ENCODE results near the gene C12orf60. TPM values are rescaled to one million over a fixed set of nuclear protein-coding genes. Genes with fewer than 3 reads are reported as not detected.
A peak's percentile ranks its signal among the peaks of the same experiment; 100 is the strongest.
"Not testable (repeated sequence)": the region's sequence is repeated elsewhere in the genome, so short reads cannot be mapped to it uniquely, and the experiment has no call there.

C12orf60 gene
- 2.1 TPM for total RNA-seq

GRCh38 chr12:14803011-14803829 is at the start of gene C12orf60, which contains the start of gene WBP11:
C12orf60 (plus strand) TSS chr12:14803670; CDS start chr12:14822936, 19,266 bp downstream.
WBP11 (minus strand) TSS chr12:14803478; CDS start chr12:14801383, 2,095 bp downstream.
- no peaks in the 10 kb centered on the region for H3K27me3 ChIP-seq (ENCODE audit: control insufficient read depth in 3 of 3, insufficient read depth in 3 of 3, low read length in 3 of 3)
- peak within 1 kb of the TSS; percentile 96 for H3K27ac ChIP-seq (ENCODE audit: low read depth, low read length)
- peak within 1 kb of the TSS; percentile 96 to 97 (median 96) for H3K4me3 ChIP-seq (ENCODE audit: low read length in 3 of 3)
- peaks cover 4 to 16% (median 6%) of the 10 kb centered on the region in 3 donors for H3K4me1 ChIP-seq (ENCODE audit: control insufficient read depth in 3 of 3, insufficient read depth in 3 of 3, low read length in 3 of 3)
- no peaks in the 10 kb centered on the region for H3K9me3 ChIP-seq (ENCODE audit: control insufficient read depth in 3 of 3, low read length in 3 of 3)
- H3K36me3 ChIP-seq (ENCODE audit: control insufficient read depth in 3 of 3, insufficient read depth in 3 of 3, low read length in 3 of 3) = peaks cover 6 to 14% (median 13%) of the 10 kb centered on the region in 3 donors
- H3K9ac ChIP-seq (ENCODE audit: low read depth in 1 of 3, low read length in 3 of 3) = peak within 1 kb of the TSS; percentile 95 to 99 (median 97)

- H3K27ac ChIP-seq (ENCODE audit: low read depth, low read length) = no peak overlapping the region
- H3K4me3 ChIP-seq (ENCODE audit: low read length in 3 of 3) = no peak overlapping the region
- peaks cover 0 to 2% (median 0%) of the 10 kb centered on the region in 3 donors for H3K36me3 ChIP-seq (ENCODE audit: control insufficient read depth in 3 of 3, insufficient read depth in 3 of 3, low read length in 3 of 3)
- no peaks in the 10 kb centered on the region for H3K27me3 ChIP-seq (ENCODE audit: control insufficient read depth in 3 of 3, insufficient read depth in 3 of 3, low read length in 3 of 3)
- H3K9ac ChIP-seq (ENCODE audit: low read depth in 1 of 3, low read length in 3 of 3) = no peak overlapping the region
- no peaks in the 10 kb centered on the region for H3K9me3 ChIP-seq (ENCODE audit: control insufficient read depth in 3 of 3, low read length in 3 of 3)
- no peaks in the 10 kb centered on the region for H3K4me1 ChIP-seq (ENCODE audit: control insufficient read depth in 3 of 3, insufficient read depth in 3 of 3, low read length in 3 of 3)
Measured at GRCh38 chr12:14756334-14757143, 46.9 kb upstream of the C12orf60 start.

GRCh38 chr12:14759711-14760280 is 43.7 kb upstream of the C12orf60 start:
- H3K9me3 ChIP-seq (ENCODE audit: control insufficient read depth in 3 of 3, low read length in 3 of 3); H3K4me3 ChIP-seq (ENCODE audit: low read length in 3 of 3); H3K9ac ChIP-seq (ENCODE audit: low read depth in 1 of 3, low read length in 3 of 3); H3K36me3 ChIP-seq (ENCODE audit: control insufficient read depth in 3 of 3, insufficient read depth in 3 of 3, low read length in 3 of 3); H3K4me1 ChIP-seq (ENCODE audit: control insufficient read depth in 3 of 3, insufficient read depth in 3 of 3, low read length in 3 of 3); H3K27ac ChIP-seq (ENCODE audit: low read depth, low read length); H3K27me3 ChIP-seq (ENCODE audit: control insufficient read depth in 3 of 3, insufficient read depth in 3 of 3, low read length in 3 of 3): not testable (repeated sequence)

GRCh38 chr12:14765398-14765797 is 38.1 kb upstream of the C12orf60 start:
- Histone ChIP-seq H3K27ac (ENCODE audit: low read depth, low read length) (no peak overlapping the region), H3K4me3 (ENCODE audit: low read length in 3 of 3) (no peak overlapping the region)

GRCh38 chr12:14766020-14766419 is 37.5 kb upstream of the C12orf60 start:
- H3K4me1 ChIP-seq (ENCODE audit: control insufficient read depth in 3 of 3, insufficient read depth in 3 of 3, low read length in 3 of 3) = peaks cover 7 to 20% (median 9%) of the 10 kb centered on the region in 3 donors
- not testable (repeated sequence) for H3K9ac ChIP-seq (ENCODE audit: low read depth in 1 of 3, low read length in 3 of 3); H3K9me3 ChIP-seq (ENCODE audit: control insufficient read depth in 3 of 3, low read length in 3 of 3); H3K27me3 ChIP-seq (ENCODE audit: control insufficient read depth in 3 of 3, insufficient read depth in 3 of 3, low read length in 3 of 3); H3K36me3 ChIP-seq (ENCODE audit: control insufficient read depth in 3 of 3, insufficient read depth in 3 of 3, low read length in 3 of 3); H3K27ac ChIP-seq (ENCODE audit: low read depth, low read length); H3K4me3 ChIP-seq (ENCODE audit: low read length in 3 of 3)

More at GRCh38 chr12:14765398-14765797, 38.1 kb upstream of the C12orf60 start:
- Histone ChIP-seq H3K36me3 (ENCODE audit: control insufficient read depth in 3 of 3, insufficient read depth in 3 of 3, low read length in 3 of 3) (peaks cover 0 to 2% (median 0%) of the 10 kb centered on the region in 3 donors), H3K4me1 (ENCODE audit: control insufficient read depth in 3 of 3, insufficient read depth in 3 of 3, low read length in 3 of 3) (peaks cover 7 to 15% (median 9%) of the 10 kb centered on the region in 3 donors), H3K9ac (ENCODE audit: low read depth in 1 of 3, low read length in 3 of 3) (no peak overlapping the region), H3K27me3 (ENCODE audit: control insufficient read depth in 3 of 3, insufficient read depth in 3 of 3, low read length in 3 of 3) (no peaks in the 10 kb centered on the region), H3K9me3 (ENCODE audit: control insufficient read depth in 3 of 3, low read length in 3 of 3) (no peaks in the 10 kb centered on the region)

GRCh38 chr12:14766649-14767215 is 36.7 kb upstream of the C12orf60 start:
- no peak overlapping the region for H3K27ac ChIP-seq (ENCODE audit: low read depth, low read length)
- no peaks in the 10 kb centered on the region for H3K36me3 ChIP-seq (ENCODE audit: control insufficient read depth in 3 of 3, insufficient read depth in 3 of 3, low read length in 3 of 3)
- H3K9me3 ChIP-seq (ENCODE audit: control insufficient read depth in 3 of 3, low read length in 3 of 3) = no peaks in the 10 kb centered on the region
- H3K27me3 ChIP-seq (ENCODE audit: control insufficient read depth in 3 of 3, insufficient read depth in 3 of 3, low read length in 3 of 3) = no peaks in the 10 kb centered on the region
- H3K9ac ChIP-seq (ENCODE audit: low read depth in 1 of 3, low read length in 3 of 3) = no peak overlapping the region
- H3K4me1 ChIP-seq (ENCODE audit: control insufficient read depth in 3 of 3, insufficient read depth in 3 of 3, low read length in 3 of 3) = peaks cover 7 to 20% (median 9%) of the 10 kb centered on the region in 3 donors
- H3K4me3 ChIP-seq (ENCODE audit: low read length in 3 of 3) = no peak overlapping the region

GRCh38 chr12:14767617-14768016 is 35.9 kb upstream of the C12orf60 start:
- Histone ChIP-seq H3K4me1 (ENCODE audit: control insufficient read depth in 3 of 3, insufficient read depth in 3 of 3, low read length in 3 of 3) (peaks cover 7 to 20% (median 9%) of the 10 kb centered on the region in 3 donors), H3K27ac (ENCODE audit: low read depth, low read length) (no peak overlapping the region)

GRCh38 chr12:14768823-14769405 is 34.6 kb upstream of the C12orf60 start:
- H3K27me3 ChIP-seq (ENCODE audit: control insufficient read depth in 3 of 3, insufficient read depth in 3 of 3, low read length in 3 of 3) = no peaks in the 10 kb centered on the region
- H3K36me3 ChIP-seq (ENCODE audit: control insufficient read depth in 3 of 3, insufficient read depth in 3 of 3, low read length in 3 of 3) = no peaks in the 10 kb centered on the region
- H3K4me3 ChIP-seq (ENCODE audit: low read length in 3 of 3) = peak overlapping the region; percentile 81 to 99 (median 96)
- H3K4me1 ChIP-seq (ENCODE audit: control insufficient read depth in 3 of 3, insufficient read depth in 3 of 3, low read length in 3 of 3) = peaks cover 10 to 25% (median 13%) of the 10 kb centered on the region in 3 donors
- no peaks in the 10 kb centered on the region for H3K9me3 ChIP-seq (ENCODE audit: control insufficient read depth in 3 of 3, low read length in 3 of 3)
- H3K9ac ChIP-seq (ENCODE audit: low read depth in 1 of 3, low read length in 3 of 3) = peak overlapping the region in 2 of 3 donors; percentile 92 to 96
- H3K27ac ChIP-seq (ENCODE audit: low read depth, low read length) = no peak overlapping the region

More at GRCh38 chr12:14767617-14768016, 35.9 kb upstream of the C12orf60 start:
- Histone ChIP-seq H3K9ac (ENCODE audit: low read depth in 1 of 3, low read length in 3 of 3) (no peak overlapping the region), H3K4me3 (ENCODE audit: low read length in 3 of 3) (no peak overlapping the region), H3K36me3 (ENCODE audit: control insufficient read depth in 3 of 3, insufficient read depth in 3 of 3, low read length in 3 of 3) (no peaks in the 10 kb centered on the region), H3K9me3 (ENCODE audit: control insufficient read depth in 3 of 3, low read length in 3 of 3) (no peaks in the 10 kb centered on the region), H3K27me3 (ENCODE audit: control insufficient read depth in 3 of 3, insufficient read depth in 3 of 3, low read length in 3 of 3) (no peaks in the 10 kb centered on the region)

- no peaks in the 10 kb centered on the region for H3K9me3 ChIP-seq (ENCODE audit: control insufficient read depth in 3 of 3, low read length in 3 of 3)
- H3K27ac ChIP-seq (ENCODE audit: low read depth, low read length) = peak overlapping the region; percentile 95
- H3K4me1 ChIP-seq (ENCODE audit: control insufficient read depth in 3 of 3, insufficient read depth in 3 of 3, low read length in 3 of 3) = peaks cover 10 to 28% (median 13%) of the 10 kb centered on the region in 3 donors
- no peaks in the 10 kb centered on the region for H3K27me3 ChIP-seq (ENCODE audit: control insufficient read depth in 3 of 3, insufficient read depth in 3 of 3, low read length in 3 of 3)
- no peaks in the 10 kb centered on the region for H3K36me3 ChIP-seq (ENCODE audit: control insufficient read depth in 3 of 3, insufficient read depth in 3 of 3, low read length in 3 of 3)
- H3K4me3 ChIP-seq (ENCODE audit: low read length in 3 of 3) = peak overlapping the region; percentile 81 to 99 (median 96)
- H3K9ac ChIP-seq (ENCODE audit: low read depth in 1 of 3, low read length in 3 of 3) = peak overlapping the region; percentile 90 to 96 (median 92)
Measured at GRCh38 chr12:14769466-14769968, 34.0 kb upstream of the C12orf60 start.
